HG02642 (cell line): Measurements from ENCODE around the gene CNTRL.
"Not testable (repeated sequence)": the region's sequence is repeated elsewhere in the genome, so short reads cannot be mapped to it uniquely, and the experiment has no call there.

Experiments used
- ATAC-seq: cut with Tn5 transposase; IDR thresholded peaks from one replicate; pipeline ENCODE4 v1.9.1; 2021; ENCODE audit warnings: mild to moderate bottlenecking; ENCODE audit not compliant: unreplicated experiment, poor library complexity

The CNTRL gene

DNA sequence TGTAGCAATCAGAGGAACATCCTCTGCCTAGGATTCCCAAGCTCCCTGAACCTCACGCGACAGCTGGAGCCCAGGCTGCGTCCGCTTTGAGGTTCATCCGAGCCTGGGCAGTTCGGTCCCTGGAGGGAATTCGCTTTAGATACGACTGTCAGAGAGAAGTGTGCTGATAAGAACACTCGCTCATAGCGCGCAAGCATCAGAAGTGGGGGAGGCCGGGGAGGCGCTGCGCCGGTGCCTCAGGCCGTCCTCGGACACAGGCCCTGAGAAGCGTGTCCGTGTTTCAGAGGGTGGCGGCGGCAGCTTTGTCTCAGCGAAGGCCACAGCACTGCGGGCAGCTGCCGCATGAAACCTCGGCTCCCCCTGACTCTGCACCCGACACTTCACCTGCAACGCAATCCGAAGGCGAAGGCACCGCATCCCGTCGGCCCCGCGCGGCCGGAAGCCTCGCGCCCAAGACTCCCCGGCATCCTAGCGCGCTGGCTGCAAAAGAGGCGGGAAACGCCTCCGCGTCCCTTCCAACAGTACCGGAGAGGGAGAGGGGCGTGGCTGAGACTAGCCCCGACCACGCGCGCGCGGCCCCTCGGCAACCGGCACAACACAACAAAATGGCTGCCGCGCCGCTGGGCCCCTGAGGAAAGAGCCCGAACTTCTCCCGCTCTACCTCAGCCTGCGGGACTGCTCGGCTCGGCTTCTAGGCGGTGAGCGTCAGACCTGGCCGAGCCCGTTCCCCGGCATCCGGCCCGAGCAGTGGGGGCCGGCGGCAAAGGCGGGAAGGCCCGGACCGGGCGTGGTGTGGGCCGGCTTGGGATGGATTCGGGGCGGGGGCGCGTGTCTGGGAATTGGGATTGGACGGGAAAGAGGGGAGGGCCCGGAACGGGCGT is at the start of gene CNTRL:
TSS of gene CNTRL (plus strand) at position 586 of the 881 bp plus-strand sequence. CDS start 13,372 bp downstream, outside the sequence.
- ATAC-seq, result peak; percentile 80

GRCh38 chr9:121026260-121026691 is 48.5 kb upstream of the CNTRL start:
- ATAC-seq, result no peak

GRCh38 chr9:121026768-121027167 is 48.0 kb upstream of the CNTRL start:
- no peak for ATAC-seq

DNA sequence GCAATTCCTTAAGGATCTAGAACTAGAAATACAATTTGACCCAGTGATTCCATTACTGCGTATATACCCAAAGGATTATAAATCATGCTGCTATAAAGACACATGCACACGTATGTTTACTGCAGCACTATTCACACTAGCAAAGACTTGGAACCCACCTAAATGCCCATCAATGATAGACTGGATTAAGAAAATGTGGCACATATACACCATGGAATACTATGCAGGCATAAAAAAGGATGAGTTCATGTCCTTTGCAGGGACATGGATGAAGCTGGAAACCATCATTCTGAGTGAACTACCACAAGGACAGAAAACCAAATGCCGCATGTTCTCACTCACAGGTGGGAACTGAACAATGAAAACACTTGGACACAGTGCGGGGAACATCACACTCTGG is 46.5 kb upstream of the CNTRL start:
- ATAC-seq, result not testable (repeated sequence)

DNA sequence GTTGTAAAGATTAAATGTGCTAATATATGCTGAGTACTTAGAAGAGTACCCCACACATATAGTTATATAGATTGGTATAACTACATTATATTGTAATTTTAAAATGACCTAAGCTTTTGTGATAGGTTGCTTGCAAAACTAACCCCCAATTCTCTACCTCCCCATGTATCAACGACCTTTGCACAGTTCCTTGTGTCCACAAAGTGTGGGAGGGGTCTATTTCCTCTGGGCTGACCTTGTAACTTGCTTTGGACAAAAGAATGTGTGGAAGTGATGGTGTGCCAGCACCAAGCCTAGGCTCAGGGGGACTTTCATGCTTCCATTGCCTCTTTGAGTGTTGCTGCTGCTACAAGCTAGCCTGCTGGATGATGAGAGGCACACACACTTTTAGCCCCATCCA is 45.3 kb upstream of the CNTRL start:
- ATAC-seq, result no peak

- ATAC-seq, result no peak
These were observed 40.2 kb upstream of the CNTRL start for GRCh38 chr9:121034529-121034928.

- ATAC-seq, result not testable (repeated sequence)
These were observed 39.0 kb upstream of the CNTRL start for GRCh38 chr9:121035717-121036116.

- no peak for ATAC-seq
These were observed 36.4 kb upstream of the CNTRL start for GRCh38 chr9:121038362-121038761.

GRCh38 chr9:121038804-121039203 is 36.0 kb upstream of the CNTRL start:
- no peak for ATAC-seq

GRCh38 chr9:121048175-121048574 is 26.6 kb upstream of the CNTRL start:
- ATAC-seq, result no peak

DNA sequence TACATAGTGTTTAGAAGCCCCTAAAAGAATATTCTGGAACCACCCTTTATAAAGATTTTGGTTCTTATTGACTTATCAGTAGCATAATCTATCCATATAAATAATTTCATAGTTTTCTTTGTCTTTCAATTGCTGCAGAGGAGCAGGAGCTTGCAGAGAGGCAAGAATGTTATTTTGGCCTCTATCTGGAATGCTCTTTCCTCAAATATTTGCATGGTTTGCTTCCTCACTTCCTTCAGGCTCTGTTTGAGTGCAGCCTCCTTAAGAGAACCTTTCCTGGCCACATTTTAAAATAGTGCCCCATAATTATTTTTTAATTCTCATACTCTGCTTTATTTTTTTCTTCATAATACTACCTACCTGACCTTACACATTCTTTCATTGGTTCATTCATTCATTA is 26.1 kb upstream of the CNTRL start:
- no peak for ATAC-seq

- no peak for ATAC-seq
These were observed 24.4 kb upstream of the CNTRL start, which contains the start of gene C5 for GRCh38 chr9:121050128-121050988. C5 (minus strand) TSS chr9:121050275; CDS start chr9:121050246, 29 bp downstream.

- ATAC-seq, result no peak
These were observed 21.2 kb upstream of the CNTRL start for GRCh38 chr9:121053544-121053943.

DNA sequence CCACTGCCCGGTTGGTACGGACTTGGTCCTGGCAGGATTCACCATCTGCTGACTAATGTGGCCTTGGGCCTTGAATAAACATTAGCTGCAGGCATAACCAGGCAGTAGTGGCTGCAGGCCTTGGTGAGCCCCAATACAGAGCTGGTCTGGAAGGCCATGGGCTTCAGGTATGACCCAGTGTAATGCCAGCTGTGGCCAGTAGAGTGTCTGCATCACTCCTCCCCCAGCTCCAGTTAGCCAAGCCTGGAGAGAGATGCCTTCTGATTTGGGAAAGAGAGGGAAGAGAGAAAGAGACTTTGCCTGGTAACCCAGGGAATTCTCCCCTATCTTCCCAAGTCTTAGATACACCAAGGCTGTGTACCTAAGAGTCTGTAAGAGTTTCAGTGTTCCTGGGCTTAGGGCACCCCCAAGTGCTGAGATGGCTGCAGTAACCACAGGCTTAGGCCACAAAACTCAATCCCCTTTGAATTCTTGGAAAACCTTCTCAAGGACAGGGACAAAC is 19.1 kb upstream of the CNTRL start:
- no peak for ATAC-seq

- no peak for ATAC-seq
These were observed 16.9 kb upstream of the CNTRL start for GRCh38 chr9:121057821-121058220.

DNA sequence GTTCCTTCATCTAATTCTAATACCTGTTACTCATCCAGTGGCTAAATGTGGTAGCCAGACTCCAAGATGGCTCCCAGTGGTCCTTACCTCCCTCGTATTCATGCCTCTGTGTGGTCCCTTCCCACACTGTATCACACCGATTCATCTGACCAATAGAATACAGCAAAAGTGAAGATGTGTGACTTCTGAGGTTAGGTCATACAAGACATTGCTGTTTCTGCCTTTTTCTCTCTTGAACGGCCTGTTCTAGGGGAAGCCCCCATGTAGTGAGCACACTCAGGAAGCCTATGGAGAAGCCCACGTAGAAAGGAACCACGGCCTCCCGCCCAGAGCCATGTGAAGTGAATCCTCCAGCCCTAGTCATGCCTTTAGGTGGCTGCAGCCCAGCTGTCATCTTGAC is 15.2 kb upstream of the CNTRL start:
- no peak for ATAC-seq

- ATAC-seq, result no peak
These were observed 14.6 kb upstream of the CNTRL start for GRCh38 chr9:121059998-121060636.

DNA sequence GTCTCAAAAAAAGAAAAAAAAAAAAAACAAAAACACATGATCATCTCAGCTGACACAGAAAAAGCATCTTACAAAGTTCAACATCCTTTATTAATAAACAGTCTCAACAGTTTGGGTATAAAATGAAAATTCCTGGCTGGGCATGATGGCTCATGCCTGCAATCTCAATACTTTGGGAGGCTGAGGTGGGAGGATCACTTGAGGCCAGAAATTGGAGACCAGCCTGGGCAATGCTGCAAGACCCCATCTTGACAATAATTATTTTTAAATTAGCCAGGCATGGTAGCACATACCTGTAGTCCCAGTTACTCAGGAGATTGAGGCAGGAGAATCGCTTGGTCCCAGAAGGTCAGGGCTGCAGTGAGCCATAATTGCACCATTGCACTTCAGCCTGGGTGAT is 7.9 kb upstream of the CNTRL start:
- no peak for ATAC-seq

DNA sequence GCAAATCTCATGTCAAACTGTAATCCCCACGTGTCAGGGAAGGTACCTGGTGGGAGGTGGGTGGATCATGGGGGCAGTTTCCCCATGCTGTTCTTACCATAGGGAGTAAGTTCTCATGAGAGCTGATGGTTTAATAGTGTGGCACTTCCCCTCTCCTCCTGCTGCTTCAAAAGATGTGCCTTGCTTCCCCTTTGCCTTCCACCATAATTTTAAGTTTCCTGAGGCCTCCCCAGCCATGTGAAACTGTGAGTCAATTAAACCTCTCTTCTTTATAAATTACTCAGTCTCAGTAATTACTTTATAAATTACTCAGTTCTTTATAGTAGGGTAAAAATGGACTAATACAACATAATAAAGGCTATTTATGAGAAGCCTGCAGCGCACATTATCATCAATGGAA is 7.1 kb upstream of the CNTRL start:
- no peak for ATAC-seq

DNA sequence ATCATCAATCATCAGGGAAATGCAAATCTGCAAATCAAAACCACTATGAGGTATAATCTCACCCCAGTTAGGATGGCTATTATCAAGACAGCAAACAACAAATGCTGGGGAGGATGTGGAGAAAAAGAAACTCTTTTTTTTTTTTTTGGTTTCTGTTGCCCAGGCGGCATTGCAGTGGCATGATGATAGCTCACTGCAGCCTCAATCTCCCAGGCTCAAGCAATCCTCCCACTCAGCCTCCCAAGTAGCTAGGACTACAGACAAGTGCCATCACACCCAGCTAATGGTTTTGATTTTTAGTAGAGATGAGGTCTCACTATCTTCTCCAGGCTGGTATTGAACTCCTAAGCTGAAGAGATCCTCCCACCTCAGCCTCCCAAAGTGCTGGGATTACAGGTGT is 5.4 kb upstream of the CNTRL start:
- ATAC-seq, result no peak
